CD4-positive, alpha-beta T cell (primary cell): Measurements from ENCODE around the gene TNIP2. TPM values are rescaled to one million over a fixed set of nuclear protein-coding genes. Genes with fewer than 3 reads are reported as not detected.
A peak's percentile ranks its signal among the peaks of the same experiment; 100 is the strongest.

Experiments
- ATAC-seq: fragments of 200-7000 bp; cut with Tn5 transposase; one replicate; pipeline ENCODE4 v1.10.0; 2022; ENCODE audit warnings: mild to moderate bottlenecking; ENCODE audit not compliant: poor library complexity
- CTCF ChIA-PET: fragments of 350-600 bp; sonication (Branson Sonifier 250); formaldehyde crosslinking; loops from one replicate; lab custom pipeline; 2021; ENCODE audit warnings: antibody characterized with exemption, inconsistent platforms; lab: Charles Lee
- POLR2A ChIA-PET: fragments of 350-600 bp; sonication (Branson Sonifier 250); formaldehyde crosslinking; loops from one replicate; lab custom pipeline; 2021; ENCODE audit warnings: antibody characterized with exemption, inconsistent platforms; lab: Charles Lee
- DNase-seq, 14 experiments: peaks; one replicate each; pipeline ENCODE4 v3.0.0-alpha.2; 2013 to 2020; ENCODE audit warnings: mixed read lengths in 2 of 14
- H3K27ac ChIP-seq, 2 donors: one replicate each; pipeline versions ENCODE4 v1.5.1 to v1.7.0; 2013; ENCODE audit warnings: low read length in 2 of 2, low read depth in 1 of 2, mild to moderate bottlenecking in 1 of 2
- H3K27me3 ChIP-seq, 2 experiments: 1 replicate in 1 of 2; 2 replicates in 1 of 2; pipeline versions ENCODE4 v1.6.1 to v1.7.0; 2013; ENCODE audit warnings: low read length in 2 of 2, control low read depth in 1 of 2, mild to moderate bottlenecking in 1 of 2, moderate library complexity in 1 of 2; ENCODE audit not compliant: insufficient read depth in 2 of 2, control insufficient read depth in 1 of 2
- H3K36me3 ChIP-seq: one replicate; pipeline ENCODE4 v1.6.1; 2013; ENCODE audit warnings: low read length, control low read depth; ENCODE audit not compliant: insufficient read depth
- H3K4me1 ChIP-seq: one replicate; pipeline ENCODE4 v1.6.1; 2013; ENCODE audit warnings: low read length, control low read depth; ENCODE audit not compliant: insufficient read depth
- H3K4me3 ChIP-seq: one replicate; pipeline ENCODE4 v1.5.1; 2013; ENCODE audit warnings: mild to moderate bottlenecking, low read length, moderate library complexity
- H3K9me3 ChIP-seq, 2 experiments: 1 replicate in 1 of 2; 2 replicates in 1 of 2; pipeline versions ENCODE4 v1.6.1 to v1.7.0; 2013; ENCODE audit warnings: low read length in 2 of 2, mild to moderate bottlenecking in 2 of 2, control low read depth in 1 of 2, moderate library complexity in 1 of 2; ENCODE audit not compliant: control insufficient read depth in 1 of 2, insufficient read depth in 1 of 2
- H3K27ac Mint-ChIP-seq: one replicate; pipeline ENCODE4 v1.8.0; 2020; ENCODE audit warnings: mixed read lengths
- H3K27me3 Mint-ChIP-seq: one replicate; pipeline ENCODE4 v1.8.0; 2021; ENCODE audit warnings: mixed read lengths
- H3K36me3 Mint-ChIP-seq: one replicate; pipeline ENCODE4 v1.8.0; 2021; ENCODE audit warnings: low read depth, mixed read lengths
- H3K4me1 Mint-ChIP-seq: one replicate; pipeline ENCODE4 v1.8.0; 2021; ENCODE audit warnings: low read depth, mixed read lengths
- H3K4me3 Mint-ChIP-seq: one replicate; pipeline ENCODE4 v1.8.0; 2020; ENCODE audit warnings: mild to moderate bottlenecking, mixed read lengths
- H3K9me3 Mint-ChIP-seq: one replicate; pipeline ENCODE4 v1.8.0; 2020; ENCODE audit warnings: mixed read lengths
- intact Hi-C, 2 experiments: fragments of 100-400 bp; cut with DNase I in 1 of 2; cut with micrococcal nuclease in 1 of 2; formaldehyde crosslinking; loops; one replicate each; pipeline versions ENCODE4 v1.15.1 to v1.9.0; 2023 to 2025; cut with DNase I, micrococcal nuclease
- total RNA-seq, 174 experiments: library from RNA in 2 of 174; stranded (reverse) in 2 of 174; gene quantifications; one replicate each; pipeline ENCODE4 v1.2.3 and lab custom pipeline; 2021 to 2026
- TF ChIP-seq, protein P1 (sequence below): fragments of 200-600 bp; IDR thresholded peaks from one replicate; pipeline ENCODE4 v1.8.0; 2022; ENCODE audit warnings: antibody characterized with exemption, mild to moderate bottlenecking

The TNIP2 gene
- total RNA-seq, 2 experiments from 2014 or later = 43.8 to 49.1 TPM

DNA sequence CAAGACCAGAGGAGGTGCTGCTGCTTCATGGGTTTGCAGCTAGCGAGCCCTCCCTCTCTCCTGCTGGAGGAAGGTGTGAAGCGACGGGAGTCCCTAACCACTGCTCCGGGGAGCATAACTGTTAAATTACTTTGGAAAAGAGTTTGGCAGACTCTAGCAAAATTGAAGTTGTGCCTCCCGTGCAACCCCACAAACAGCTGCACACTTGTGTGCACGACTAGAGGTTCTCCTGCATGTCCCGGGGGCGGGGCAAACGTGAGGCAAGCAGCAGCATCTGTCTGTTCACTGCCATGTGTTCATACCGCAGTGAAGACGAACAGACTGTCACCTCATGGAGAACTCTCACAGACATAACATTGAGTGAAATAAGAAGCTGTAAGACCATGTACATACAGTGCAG is 34.5 kb downstream of the TNIP2 start:
- Histone ChIP-seq H3K27me3 (no peaks in the 10 kb centered on the region), H3K4me1 (peaks cover 6% of the 10 kb centered on the region), H3K36me3 (peaks cover 35% of the 10 kb centered on the region), H3K27ac (no peak overlapping the region), H3K9me3 (no peaks in the 10 kb centered on the region), H3K4me3 (no peak overlapping the region)
- TF ChIP-seq, protein P1, sequence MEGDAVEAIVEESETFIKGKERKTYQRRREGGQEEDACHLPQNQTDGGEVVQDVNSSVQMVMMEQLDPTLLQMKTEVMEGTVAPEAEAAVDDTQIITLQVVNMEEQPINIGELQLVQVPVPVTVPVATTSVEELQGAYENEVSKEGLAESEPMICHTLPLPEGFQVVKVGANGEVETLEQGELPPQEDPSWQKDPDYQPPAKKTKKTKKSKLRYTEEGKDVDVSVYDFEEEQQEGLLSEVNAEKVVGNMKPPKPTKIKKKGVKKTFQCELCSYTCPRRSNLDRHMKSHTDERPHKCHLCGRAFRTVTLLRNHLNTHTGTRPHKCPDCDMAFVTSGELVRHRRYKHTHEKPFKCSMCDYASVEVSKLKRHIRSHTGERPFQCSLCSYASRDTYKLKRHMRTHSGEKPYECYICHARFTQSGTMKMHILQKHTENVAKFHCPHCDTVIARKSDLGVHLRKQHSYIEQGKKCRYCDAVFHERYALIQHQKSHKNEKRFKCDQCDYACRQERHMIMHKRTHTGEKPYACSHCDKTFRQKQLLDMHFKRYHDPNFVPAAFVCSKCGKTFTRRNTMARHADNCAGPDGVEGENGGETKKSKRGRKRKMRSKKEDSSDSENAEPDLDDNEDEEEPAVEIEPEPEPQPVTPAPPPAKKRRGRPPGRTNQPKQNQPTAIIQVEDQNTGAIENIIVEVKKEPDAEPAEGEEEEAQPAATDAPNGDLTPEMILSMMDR = no peak
- DNase-seq = no peak
- ChIA-PET POLR2A (no interaction called here), CTCF (no interaction called here)
- Mint-ChIP-seq H3K27ac (no peak overlapping the region), H3K4me1 (peaks cover 20% of the 10 kb centered on the region), H3K27me3 (no peaks in the 10 kb centered on the region), H3K4me3 (no peak overlapping the region), H3K9me3 (no peaks in the 10 kb centered on the region), H3K36me3 (peaks cover 48% of the 10 kb centered on the region)
- intact Hi-C loops = no loop called here
- no peak for ATAC-seq

DNA sequence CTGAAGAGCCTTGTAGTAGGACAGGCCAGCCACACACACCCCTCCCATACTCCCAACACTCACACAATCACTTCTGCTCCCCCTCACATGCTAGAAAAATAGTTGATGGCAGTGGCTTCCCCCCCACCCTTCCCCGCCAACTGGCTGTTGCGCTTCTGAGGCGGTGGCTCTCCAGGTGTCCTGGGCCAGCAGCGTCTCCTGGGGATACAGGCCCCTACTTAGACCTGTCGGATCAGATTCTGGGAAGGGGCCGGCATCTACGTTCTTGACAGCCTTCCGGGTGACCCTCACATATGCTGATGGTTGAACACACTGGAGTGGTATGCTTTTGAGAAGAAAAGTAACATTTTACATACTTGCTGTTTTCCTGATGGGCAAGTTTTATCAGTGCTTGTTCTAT is 39.9 kb downstream of the TNIP2 start:
- peak overlapping the region; percentile 72 for H3K27ac Mint-ChIP-seq

DNA sequence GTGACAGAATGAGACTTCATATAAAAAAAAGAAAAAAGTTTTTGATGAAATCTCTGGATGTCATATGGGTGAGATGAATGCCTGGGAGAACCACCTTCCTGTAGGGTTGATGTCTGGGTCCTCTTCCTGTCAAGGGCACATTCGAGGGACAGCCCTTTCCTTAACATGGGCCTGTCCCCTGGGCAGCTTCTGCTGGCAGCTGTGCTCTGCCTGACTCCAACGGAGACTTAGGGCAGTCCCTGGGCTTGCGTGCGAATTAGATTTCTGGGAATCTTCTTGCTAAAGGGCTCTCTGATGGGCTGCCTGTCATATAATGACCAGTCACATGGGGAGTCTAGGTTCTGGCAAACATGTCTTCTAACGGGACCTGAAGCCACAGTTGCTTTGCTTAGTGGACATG is 40.7 kb downstream of the TNIP2 start:
- Mint-ChIP-seq H3K4me3 (no peak overlapping the region), H3K36me3 (peaks cover 57% of the 10 kb centered on the region)
- intact Hi-C loops = no loop called here

More for the DNA sequence above, 39.9 kb downstream of the TNIP2 start:
- Mint-ChIP-seq H3K4me1 (peaks cover 30% of the 10 kb centered on the region), H3K36me3 (peaks cover 61% of the 10 kb centered on the region), H3K9me3 (no peaks in the 10 kb centered on the region), H3K4me3 (no peak overlapping the region), H3K27me3 (no peaks in the 10 kb centered on the region)
- H3K27ac ChIP-seq = no peak overlapping the region
- no peak for ATAC-seq
- H3K27me3 ChIP-seq = no peaks in the 10 kb centered on the region
- no peak for DNase-seq
- TF ChIP-seq, protein P1 = no peak
- peaks cover 34% of the 10 kb centered on the region for H3K36me3 ChIP-seq
- POLR2A ChIA-PET = no interaction called here
- H3K4me3 ChIP-seq = no peak overlapping the region
- H3K4me1 ChIP-seq = peaks cover 18% of the 10 kb centered on the region
- CTCF ChIA-PET = no interaction called here
- intact Hi-C loops = no loop called here
- H3K9me3 ChIP-seq = no peaks in the 10 kb centered on the region

More for the DNA sequence above, 40.7 kb downstream of the TNIP2 start:
- TF ChIP-seq, protein P1 = no peak
- peaks cover 32% of the 10 kb centered on the region for H3K36me3 ChIP-seq
- ChIA-PET POLR2A (no interaction called here), CTCF (no interaction called here)
- H3K4me1 Mint-ChIP-seq = peaks cover 30% of the 10 kb centered on the region
- peaks cover 18% of the 10 kb centered on the region for H3K4me1 ChIP-seq
- H3K27ac ChIP-seq = no peak overlapping the region
- no peaks in the 10 kb centered on the region for H3K9me3 Mint-ChIP-seq
- H3K27me3 Mint-ChIP-seq = no peaks in the 10 kb centered on the region
- DNase-seq = no peak
- no peak overlapping the region for H3K4me3 ChIP-seq
- ATAC-seq = no peak
- peak overlapping the region; percentile 72 for H3K27ac Mint-ChIP-seq
- no peaks in the 10 kb centered on the region for H3K9me3 ChIP-seq
- H3K27me3 ChIP-seq = no peaks in the 10 kb centered on the region
